Endothelial cell of umbilical vein (primary cell): Measurements from ENCODE around the gene HABP4.

Source experiments
- CTCF ChIP-seq, 2 donors: IDR thresholded peaks; 1 replicate in 1 of 2; 2 replicates in 1 of 2; pipeline ENCODE4 v1.5.1; 2011; ENCODE audit warnings: low read length in 2 of 2, mild to moderate bottlenecking in 2 of 2, moderate library complexity in 2 of 2, control low read depth in 1 of 2, inconsistent platforms in 1 of 2, low read depth in 1 of 2; ENCODE audit not compliant: insufficient read depth in 1 of 2; ENCODE audit errors: extremely low read depth in 1 of 2
- EZH2 ChIP-seq: IDR thresholded peaks from 2 replicates; pipeline ENCODE4 v1.6.1; 2012; ENCODE audit warnings: borderline replicate concordance, low read depth, mild to moderate bottlenecking, moderate library complexity, low read length, inconsistent platforms; ENCODE audit not compliant: severe bottlenecking
- JUN ChIP-seq: IDR thresholded peaks from 2 replicates; pipeline ENCODE4 v1.6.1; 2011; ENCODE audit warnings: borderline replicate concordance, low read depth; ENCODE audit not compliant: insufficient read length, insufficient read depth
- MAX ChIP-seq: IDR thresholded peaks from 2 replicates; pipeline ENCODE4 v1.6.1; 2011; ENCODE audit not compliant: insufficient read depth, insufficient read length
- POLR2A ChIP-seq: IDR thresholded peaks from 2 replicates; pipeline ENCODE4 v1.6.1; 2012; ENCODE audit warnings: low read depth, mild to moderate bottlenecking, control low read depth, low read length
- POLR2AphosphoS5 ChIP-seq: IDR thresholded peaks from 2 replicates; pipeline ENCODE4 v1.6.1; 2012; ENCODE audit warnings: low read depth, mild to moderate bottlenecking, control low read depth, low read length, moderate library complexity; ENCODE audit not compliant: insufficient read depth

GRCh38 chr9:96467784-96468183, 17.8 kb downstream of the HABP4 start:
- TF ChIP-seq MAX (no peak), CTCF (IDR thresholded peaks at IDR 0.05; ENCODE audit: extremely low read depth in 1 of 2, insufficient read depth in 1 of 2, low read depth in 1 of 2, low read length in 2 of 2) (no peak), POLR2A (no peak), EZH2 (no peak), POLR2AphosphoS5 (no peak), JUN (no peak)
